GM12874 (cell line): ENCODE measurements around the gene UBC.

Source experiments
- CTCF ChIP-seq: IDR thresholded peaks from 2 replicates; pipeline ENCODE4 v1.5.1; 2011; ENCODE audit warnings: low read depth, mild to moderate bottlenecking, control low read depth, low read length, moderate library complexity; ENCODE audit not compliant: insufficient read depth

UBC gene

GRCh38 chr12:124863416-124864325 lies 50.8 kb downstream of the UBC start, which contains the start of gene SCARB1:
Gene SCARB1, minus strand, starts transcription at chr12:124863864. Its CDS starts 144 bp downstream, at chr12:124863720.
- no peak for TF ChIP-seq CTCF

- no peak for TF ChIP-seq CTCF
Measured at GRCh38 chr12:124862768-124863415, 51.6 kb downstream of the UBC start.

GRCh38 chr12:124861898-124862676 lies 52.4 kb downstream of the UBC start:
- TF ChIP-seq CTCF, result no peak
